Measurements from ENCODE around the gene TAB2.

Gene TAB2

GRCh38 chr6:149317644-149318571 lies at the start of gene TAB2:
Gene TAB2 (plus strand): TSS chr6:149317712. CDS start chr6:149369998, 52,286 bp downstream.
- DNase-seq = no peak

GRCh38 chr6:149268146-149268545 lies 49.4 kb upstream of the TAB2 start:
- DNase-seq = no peak

- DNase-seq = no peak
Observed at GRCh38 chr6:149268768-149269167, 48.7 kb upstream of the TAB2 start.

- DNase-seq = no peak
Observed at GRCh38 chr6:149270616-149271015, 46.9 kb upstream of the TAB2 start.

GRCh38 chr6:149271348-149272340 lies 45.9 kb upstream of the TAB2 start:
- no peak for DNase-seq

- DNase-seq = no peak
Observed at GRCh38 chr6:149273318-149273717, 44.2 kb upstream of the TAB2 start.

GRCh38 chr6:149275621-149276020 lies 41.9 kb upstream of the TAB2 start:
- no peak for DNase-seq

GRCh38 chr6:149277621-149278020 lies 39.9 kb upstream of the TAB2 start:
- DNase-seq = no peak

- DNase-seq = no peak
Observed at GRCh38 chr6:149278997-149279396, 38.5 kb upstream of the TAB2 start.

- DNase-seq = no peak
Observed at GRCh38 chr6:149284904-149285303, 32.6 kb upstream of the TAB2 start.

GRCh38 chr6:149285626-149286025 lies 31.9 kb upstream of the TAB2 start:
- no peak for DNase-seq

- DNase-seq = no peak
Observed at GRCh38 chr6:149286905-149287304, 30.6 kb upstream of the TAB2 start.

- no peak for DNase-seq
Observed at GRCh38 chr6:149289192-149289781, 28.2 kb upstream of the TAB2 start.

- no peak for DNase-seq
Observed at GRCh38 chr6:149289966-149290365, 27.5 kb upstream of the TAB2 start.

GRCh38 chr6:149293244-149293643 lies 24.3 kb upstream of the TAB2 start:
- no peak for DNase-seq

GRCh38 chr6:149300563-149300962 lies 16.9 kb upstream of the TAB2 start:
- no peak for DNase-seq

GRCh38 chr6:149302723-149303122 lies 14.8 kb upstream of the TAB2 start:
- no peak for DNase-seq

- no peak for DNase-seq
Observed at GRCh38 chr6:149303468-149303867, 14.0 kb upstream of the TAB2 start.

GRCh38 chr6:149305372-149305771 lies 12.1 kb upstream of the TAB2 start:
- no peak for DNase-seq

GRCh38 chr6:149306967-149307366 lies 10.5 kb upstream of the TAB2 start:
- DNase-seq = no peak

- DNase-seq = no peak
Observed at GRCh38 chr6:149311293-149311692, 6.2 kb upstream of the TAB2 start.

GRCh38 chr6:149311766-149312165 lies 5.7 kb upstream of the TAB2 start:
- DNase-seq = no peak

- DNase-seq = no peak
Observed at GRCh38 chr6:149313070-149313469, 4.4 kb upstream of the TAB2 start.
